Stimulated activated CD4-positive, alpha-beta T cell treated with anti-CD3 and anti-CD28 coated beads, TNF-alpha, amount 100 ng/mL, for 1 hour (primary cell): ENCODE measurements around the gene PTPRT.

Experiments
- DNase-seq, 3 donors: peaks; one replicate each; pipeline ENCODE4 v3.0.0-alpha.2; 2020; ENCODE audit warnings: low read depth in 3 of 3, low spot score in 1 of 3

The PTPRT gene

DNA sequence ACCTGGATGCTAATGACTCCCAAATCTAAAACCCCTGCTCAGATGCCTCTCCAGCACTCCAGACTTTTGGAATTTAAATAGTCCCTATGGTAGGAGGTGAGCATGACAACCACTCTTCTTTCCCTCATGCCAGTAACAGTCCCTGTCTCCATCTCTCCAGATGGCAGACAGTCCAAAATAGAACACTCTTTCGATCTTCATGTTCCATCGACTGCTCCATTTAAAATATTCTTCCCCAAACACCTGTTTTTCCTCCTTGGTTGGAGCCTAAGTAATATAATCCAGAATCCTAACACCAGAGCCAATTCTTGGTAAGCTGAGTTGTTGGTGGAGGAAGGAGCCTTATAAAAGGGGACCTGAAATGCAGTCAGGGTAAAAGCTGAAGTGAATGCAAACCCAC, 848.1 kb downstream of the PTPRT start:
- no peak for DNase-seq

- no peak for DNase-seq
Measured at GRCh38 chr20:42340368-42340767, 849.3 kb downstream of the PTPRT start.

DNA sequence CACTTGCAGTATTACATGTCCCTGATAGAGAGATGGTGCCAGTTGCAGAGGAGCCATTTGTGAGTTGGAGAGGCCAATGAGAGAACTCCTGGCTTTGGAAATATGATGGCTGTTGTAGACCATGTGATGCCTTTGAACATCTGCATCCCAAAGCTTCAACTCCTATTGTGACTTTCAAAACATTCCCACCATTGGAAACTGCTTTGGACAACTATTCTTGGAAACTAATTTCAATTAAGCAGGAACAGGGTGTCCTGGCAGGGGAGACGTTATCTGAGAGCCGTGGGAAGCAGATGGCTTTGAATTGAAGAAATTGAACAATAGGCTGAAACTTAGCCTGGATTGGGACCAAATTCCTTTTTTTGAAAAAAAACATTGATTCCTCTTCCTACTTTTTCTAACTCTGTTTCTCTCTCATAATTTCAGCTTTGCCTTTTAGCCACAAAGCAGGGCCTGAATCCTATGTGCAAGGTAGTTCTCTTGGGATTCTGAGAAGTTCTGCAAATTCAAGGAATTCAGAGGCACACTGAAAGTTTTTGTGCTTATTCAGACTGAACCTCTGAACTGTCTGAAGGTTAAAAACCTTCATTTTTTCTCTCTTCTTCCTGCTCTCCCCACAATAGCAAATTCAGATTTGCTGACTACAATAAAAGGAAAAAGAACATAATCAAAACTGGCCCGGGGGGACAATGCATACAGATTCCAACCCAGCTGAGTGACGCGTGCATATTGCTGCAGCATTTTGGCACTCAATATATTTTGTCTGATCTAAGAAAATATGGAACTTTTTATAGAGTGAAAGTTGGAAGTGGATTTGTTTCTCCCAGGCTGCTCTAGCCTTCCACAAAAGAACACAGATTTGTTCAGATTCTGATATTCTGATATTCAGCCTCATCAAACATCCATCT, 851.2 kb downstream of the PTPRT start:
- DNase-seq: no peak

GRCh38 chr20:42336576-42336975, 853.1 kb downstream of the PTPRT start:
- DNase-seq: no peak

DNA sequence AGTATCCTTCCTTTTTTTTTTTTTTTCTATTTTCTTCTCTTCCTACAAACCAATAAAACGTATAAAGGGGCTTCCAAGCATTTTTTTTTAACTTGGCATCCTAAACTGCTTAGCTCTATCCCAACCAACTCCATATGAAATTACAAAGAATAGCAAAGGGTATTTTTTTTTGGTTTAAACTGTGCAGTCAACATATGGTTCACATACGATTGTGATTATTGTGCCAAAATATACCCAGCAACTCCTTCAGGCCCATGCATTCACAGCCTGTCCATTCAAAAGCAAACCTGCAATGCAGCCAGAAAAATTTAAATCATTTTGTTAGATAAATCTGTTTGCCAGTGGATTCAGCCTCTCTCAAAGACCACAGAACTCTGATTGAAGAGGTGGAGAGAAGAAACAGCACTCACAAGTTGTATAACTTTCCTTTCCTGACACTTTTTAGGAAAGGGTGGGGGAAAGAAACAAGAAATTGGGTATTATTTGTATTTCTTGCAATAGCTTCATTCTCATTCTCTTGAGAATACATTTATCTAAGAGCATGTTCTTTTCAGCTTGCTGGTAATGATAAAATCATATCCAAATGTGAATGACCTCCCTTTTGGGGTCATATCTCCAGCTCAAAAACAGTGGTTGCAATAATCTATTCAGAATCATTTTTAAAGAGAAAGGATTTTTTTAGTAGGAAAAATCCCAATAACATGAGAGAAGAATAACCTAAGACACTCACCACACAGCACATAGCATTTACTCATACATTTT, 870.3 kb downstream of the PTPRT start:
- no peak for DNase-seq

DNA sequence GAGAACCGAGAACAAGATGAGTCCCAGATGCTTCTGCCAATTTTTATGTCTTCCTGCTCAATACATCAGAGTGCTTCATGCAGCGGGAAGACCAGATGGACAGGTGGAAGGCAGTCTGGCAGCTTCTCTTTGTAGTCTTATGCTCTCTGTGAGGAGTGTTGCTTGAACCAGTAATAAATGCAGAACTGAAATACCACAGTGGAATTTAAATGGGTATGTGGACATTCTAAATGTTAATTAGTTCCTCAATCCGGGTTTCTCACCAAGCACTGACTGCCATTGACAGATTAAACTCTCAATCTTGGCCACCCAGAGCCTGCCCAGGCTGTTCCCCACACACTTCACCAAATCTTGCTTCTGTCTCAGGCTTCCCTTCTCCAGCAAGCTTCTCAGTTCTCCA, 876.0 kb downstream of the PTPRT start:
- DNase-seq: no peak

- DNase-seq: no peak
Measured at GRCh38 chr20:42309050-42309449, 880.7 kb downstream of the PTPRT start.

DNA sequence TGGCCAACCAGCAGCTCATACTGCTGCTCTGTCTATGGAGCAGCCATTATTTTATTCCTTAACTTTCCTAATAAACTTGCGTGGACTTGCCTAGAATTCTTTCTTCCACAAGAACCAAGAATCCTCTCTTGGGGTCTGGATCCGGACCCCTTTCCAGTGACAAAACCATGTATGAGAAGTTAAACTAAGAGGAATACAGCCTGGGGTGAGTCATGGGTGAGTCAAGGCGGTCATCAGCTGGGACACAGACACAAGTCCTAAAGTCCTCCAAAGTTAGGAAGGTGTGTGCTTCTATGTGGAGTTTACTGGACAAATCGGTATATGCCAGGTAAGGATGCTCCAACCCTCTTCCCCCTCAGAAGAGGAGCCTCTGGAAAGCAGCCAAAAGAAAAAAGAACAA, 881.5 kb downstream of the PTPRT start:
- DNase-seq: no peak

- DNase-seq: no peak
Measured at GRCh38 chr20:42295592-42295991, 894.1 kb downstream of the PTPRT start.

DNA sequence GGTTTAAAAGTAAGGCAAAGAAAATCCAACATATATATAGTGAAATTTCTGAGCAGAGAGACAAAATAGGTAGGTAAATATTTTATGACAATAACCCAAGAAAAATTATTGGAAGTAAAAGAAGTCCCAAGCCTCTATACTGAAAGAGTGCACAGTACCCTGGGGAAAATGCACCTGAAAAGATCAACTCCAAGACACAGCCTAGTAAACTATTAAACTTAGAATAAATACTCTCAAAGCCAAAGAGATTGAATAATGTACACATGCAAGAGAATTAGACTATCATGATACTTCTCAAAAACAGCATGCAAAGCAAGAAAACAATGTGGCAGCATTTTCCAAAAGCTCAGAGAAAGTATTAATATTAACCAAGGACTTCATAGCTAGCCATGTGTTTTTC, 894.7 kb downstream of the PTPRT start:
- no peak for DNase-seq

GRCh38 chr20:42281801-42282200, 907.9 kb downstream of the PTPRT start:
- DNase-seq: no peak

DNA sequence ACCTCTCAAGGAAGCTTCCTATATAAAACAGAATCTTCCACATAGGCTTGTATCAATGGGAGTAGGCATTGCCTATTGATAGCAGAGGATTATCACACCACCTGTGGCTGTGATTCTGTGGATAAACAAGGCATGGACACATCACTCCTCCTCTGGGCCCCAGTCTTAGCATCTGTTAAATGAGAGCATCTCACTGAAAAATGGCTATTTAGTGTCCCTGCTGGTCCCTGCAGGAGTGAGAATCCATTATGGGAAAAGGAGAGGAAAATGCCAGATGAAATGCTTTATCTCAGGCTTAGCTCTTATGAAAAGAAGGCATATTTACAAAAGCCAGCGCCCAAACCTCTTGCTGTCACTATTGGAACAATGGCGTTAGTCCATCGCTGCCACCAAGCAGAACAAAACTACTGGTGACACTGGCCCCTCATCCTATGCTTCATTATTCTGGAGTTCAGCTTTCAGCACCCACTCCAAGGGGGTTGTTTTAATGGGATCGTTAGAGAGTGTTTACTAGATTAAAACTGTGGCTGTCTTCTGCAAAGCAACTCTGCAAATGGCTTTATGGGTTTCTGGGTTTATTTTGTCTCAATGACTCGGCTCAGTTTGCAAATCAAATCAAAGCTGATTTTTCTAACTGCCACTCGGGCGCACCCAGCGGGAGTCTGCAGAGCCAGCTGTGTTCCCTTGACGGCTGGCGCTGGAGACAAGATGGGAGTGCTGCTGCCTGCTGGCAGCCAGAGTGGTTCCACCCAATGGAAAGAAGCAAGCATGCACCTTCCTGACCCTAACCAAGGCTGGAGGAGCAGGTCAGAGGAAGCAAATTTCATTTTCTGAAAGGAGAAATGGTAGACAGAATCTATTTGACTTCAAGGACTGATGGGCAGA, 912.7 kb downstream of the PTPRT start:
- no peak for DNase-seq

DNA sequence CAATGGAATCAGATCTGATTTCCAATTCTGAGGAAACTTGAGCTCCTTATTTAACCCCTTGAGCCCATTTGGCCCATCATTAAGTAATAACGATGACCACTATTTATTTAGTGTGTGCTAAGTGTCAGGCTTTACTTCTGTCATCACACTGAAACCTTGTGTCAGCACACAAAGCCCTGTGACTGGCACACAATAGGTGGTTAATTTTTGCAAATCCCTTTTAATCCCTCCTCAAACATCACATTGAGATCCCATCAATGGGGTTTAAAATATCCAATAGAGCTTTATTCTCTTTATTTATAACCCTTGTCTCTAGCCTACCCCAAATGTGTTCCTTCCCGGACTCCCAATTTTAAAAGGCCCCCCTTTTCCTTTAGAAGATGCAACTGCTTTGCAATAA, 914.7 kb downstream of the PTPRT start:
- DNase-seq: no peak

- no peak for DNase-seq
Measured at GRCh38 chr20:42272516-42272915, 917.2 kb downstream of the PTPRT start.

GRCh38 chr20:42270539-42270938, 919.2 kb downstream of the PTPRT start:
- no peak for DNase-seq

DNA sequence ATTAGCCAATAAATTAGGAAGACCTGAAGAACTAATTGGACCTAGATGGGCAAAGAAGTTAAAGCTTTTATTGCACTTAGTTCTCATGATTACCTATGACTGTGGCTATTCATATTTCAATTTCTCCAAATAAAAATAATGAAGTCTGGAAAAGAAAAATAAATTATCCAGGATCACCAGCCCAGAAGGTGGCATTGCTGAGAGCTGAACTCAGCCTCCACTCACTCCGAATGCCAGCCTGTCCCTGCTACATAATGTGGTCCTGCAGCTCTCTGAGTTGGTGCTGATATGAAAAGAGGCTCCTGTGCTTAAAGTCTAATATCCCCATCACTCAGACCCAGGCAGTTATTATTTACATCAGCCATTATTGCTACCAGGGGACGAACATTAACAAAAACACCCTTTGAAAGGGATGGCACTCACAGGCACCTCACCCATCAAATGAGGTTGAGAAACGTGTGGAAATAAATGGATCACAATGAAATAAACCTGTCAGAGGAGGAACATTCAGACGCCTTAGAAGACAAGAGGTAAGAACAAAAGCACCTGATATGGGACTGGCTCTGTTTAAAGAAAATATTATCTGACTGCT, 921.8 kb downstream of the PTPRT start:
- DNase-seq: no peak

DNA sequence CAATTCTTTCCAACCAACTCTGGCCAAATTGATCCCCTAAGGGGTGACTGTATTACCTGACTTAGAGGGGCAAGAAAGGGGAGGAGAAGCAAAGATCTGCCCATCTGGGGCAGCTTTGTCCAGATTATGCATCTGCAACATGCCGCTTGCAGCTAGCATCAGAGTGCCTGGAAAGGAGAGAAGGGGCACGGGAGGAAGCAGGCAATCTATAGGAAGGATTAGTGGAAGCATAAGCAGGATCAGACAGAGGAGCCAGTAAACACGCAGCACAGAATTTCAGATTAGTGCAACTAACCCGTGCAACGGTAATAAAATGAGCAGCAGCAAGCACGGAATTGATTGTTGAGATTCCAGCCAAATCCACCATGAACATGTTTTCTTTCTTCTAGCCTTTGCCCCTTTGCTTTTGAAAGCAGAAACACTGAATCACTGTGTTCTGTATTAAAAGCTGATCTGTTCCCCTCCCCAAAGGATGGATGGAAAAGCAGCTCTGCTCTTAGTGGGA, 927.9 kb downstream of the PTPRT start:
- DNase-seq: no peak

DNA sequence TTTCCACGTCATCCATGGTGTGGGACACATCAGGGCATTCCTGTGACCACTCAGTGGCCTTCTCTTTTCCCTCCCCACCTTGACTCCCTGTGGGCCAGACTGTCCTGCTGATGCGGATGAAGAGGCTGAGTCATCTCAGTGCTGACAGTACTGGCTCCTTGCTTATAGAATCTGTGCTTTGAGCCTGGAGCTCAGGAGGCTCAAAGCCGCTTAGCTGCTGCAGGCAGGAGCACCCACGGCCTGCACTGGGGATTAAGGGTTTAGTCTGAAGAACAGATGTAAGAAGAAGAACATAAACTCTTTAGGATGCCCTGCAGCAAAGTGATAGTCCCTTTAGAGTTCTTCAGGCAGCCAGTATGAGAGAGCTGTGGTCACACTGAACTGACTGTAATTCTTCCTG, 929.5 kb downstream of the PTPRT start:
- no peak for DNase-seq

GRCh38 chr20:42259389-42259788, 930.3 kb downstream of the PTPRT start:
- no peak for DNase-seq

- no peak for DNase-seq
Measured at GRCh38 chr20:42258564-42259302, 931.0 kb downstream of the PTPRT start.
